Activated CD8-positive, alpha-beta T cell treated with anti-CD3 and anti-CD28 coated beads for 36 hours (primary cell): ENCODE measurements around the gene PTH1R. TPM values are rescaled to one million over a fixed set of nuclear protein-coding genes. Genes with fewer than 3 reads are reported as not detected.

Source experiments
- ATAC-seq: fragments of 200-7000 bp; cut with Tn5 transposase; one replicate; pipeline ENCODE4 v1.10.0; 2021; ENCODE audit warnings: mild to moderate bottlenecking, moderate library complexity
- CTCF ChIA-PET: fragments of 350-600 bp; sonication (Branson Sonifier 250); formaldehyde crosslinking; loops from one replicate; lab custom pipeline; 2021; ENCODE audit warnings: antibody characterized with exemption; lab: Charles Lee
- POLR2A ChIA-PET: fragments of 350-600 bp; sonication (Branson Sonifier 250); formaldehyde crosslinking; loops from one replicate; lab custom pipeline; 2021; ENCODE audit warnings: antibody characterized with exemption; lab: Charles Lee
- DNase-seq: peaks from one replicate; pipeline ENCODE4 v3.0.0-alpha.2; 2020
- H3K27ac Mint-ChIP-seq: one replicate; pipeline ENCODE4 v1.8.0; 2021; ENCODE audit warnings: mild to moderate bottlenecking, mixed read lengths
- H3K27me3 Mint-ChIP-seq: one replicate; pipeline ENCODE4 v1.8.0; 2021; ENCODE audit warnings: mixed read lengths
- H3K36me3 Mint-ChIP-seq: one replicate; pipeline ENCODE4 v1.8.0; 2021; ENCODE audit warnings: low read depth, mixed read lengths
- H3K4me1 Mint-ChIP-seq: one replicate; pipeline ENCODE4 v1.8.0; 2021; ENCODE audit warnings: low read depth, mixed read lengths
- H3K4me3 Mint-ChIP-seq: one replicate; pipeline ENCODE4 v1.8.0; 2021; ENCODE audit warnings: mild to moderate bottlenecking, moderate library complexity, mixed read lengths
- H3K9me3 Mint-ChIP-seq: one replicate; pipeline ENCODE4 v1.8.0; 2021; ENCODE audit warnings: mixed read lengths
- intact Hi-C: fragments of 100-400 bp; cut with micrococcal nuclease; formaldehyde crosslinking; loops from one replicate; pipeline ENCODE4 v1.10.0; 2022
- total RNA-seq, 2 experiments: library from RNA; stranded (reverse); gene quantifications; one replicate each; pipeline ENCODE4 v1.2.3, GENCODE V29; 2021
- TF ChIP-seq, protein P1 (sequence below): fragments of 200-600 bp; IDR thresholded peaks from one replicate; pipeline ENCODE4 v1.8.0; 2022; ENCODE audit warnings: antibody characterized with exemption, mild to moderate bottlenecking

The PTH1R gene
- total RNA-seq, 2 experiments from 2014 or later: not detected

DNA sequence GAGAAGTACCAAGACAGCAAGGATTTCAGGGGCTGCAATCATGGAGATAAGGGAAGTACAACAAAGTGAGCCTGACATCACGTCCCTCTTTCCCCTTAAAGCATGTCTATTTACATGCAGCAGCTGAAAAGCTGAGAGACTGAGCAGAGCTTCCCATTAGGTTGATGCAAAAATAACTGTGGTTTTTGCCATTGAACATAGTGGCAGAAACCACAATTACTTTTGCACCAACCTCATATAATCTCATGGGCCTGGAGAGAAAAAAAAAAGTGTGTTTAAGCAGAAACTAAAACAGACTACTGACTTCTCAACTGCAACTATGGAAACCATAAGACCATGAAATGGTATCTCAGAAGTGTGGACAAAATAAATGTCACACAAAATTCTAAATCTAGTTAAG is 50.8 kb downstream of the PTH1R start:
- Mint-ChIP-seq H3K4me3 (no peak overlapping the region), H3K36me3 (peaks cover 42% of the 10 kb centered on the region), H3K27me3 (no peaks in the 10 kb centered on the region), H3K27ac (peak overlapping the region; percentile 63), H3K4me1 (peaks cover 61% of the 10 kb centered on the region), H3K9me3 (peaks cover 5% of the 10 kb centered on the region)
- ATAC-seq (no peak), DNase-seq (no peak)
- ChIA-PET POLR2A (interaction anchor here (1.1 to 2.1 kb wide), 2 partner anchors 18 to 51 kb away, joined by 3 to 5 read pairs; partner anchors contain the start of gene NBEAL2), CTCF (interaction anchor here (1.2 to 1.5 kb wide), 2 partner anchors 10 to 33 kb away, joined by 3 to 4 read pairs; no protein-coding TSS in a partner anchor)
- TF ChIP-seq, protein P1, sequence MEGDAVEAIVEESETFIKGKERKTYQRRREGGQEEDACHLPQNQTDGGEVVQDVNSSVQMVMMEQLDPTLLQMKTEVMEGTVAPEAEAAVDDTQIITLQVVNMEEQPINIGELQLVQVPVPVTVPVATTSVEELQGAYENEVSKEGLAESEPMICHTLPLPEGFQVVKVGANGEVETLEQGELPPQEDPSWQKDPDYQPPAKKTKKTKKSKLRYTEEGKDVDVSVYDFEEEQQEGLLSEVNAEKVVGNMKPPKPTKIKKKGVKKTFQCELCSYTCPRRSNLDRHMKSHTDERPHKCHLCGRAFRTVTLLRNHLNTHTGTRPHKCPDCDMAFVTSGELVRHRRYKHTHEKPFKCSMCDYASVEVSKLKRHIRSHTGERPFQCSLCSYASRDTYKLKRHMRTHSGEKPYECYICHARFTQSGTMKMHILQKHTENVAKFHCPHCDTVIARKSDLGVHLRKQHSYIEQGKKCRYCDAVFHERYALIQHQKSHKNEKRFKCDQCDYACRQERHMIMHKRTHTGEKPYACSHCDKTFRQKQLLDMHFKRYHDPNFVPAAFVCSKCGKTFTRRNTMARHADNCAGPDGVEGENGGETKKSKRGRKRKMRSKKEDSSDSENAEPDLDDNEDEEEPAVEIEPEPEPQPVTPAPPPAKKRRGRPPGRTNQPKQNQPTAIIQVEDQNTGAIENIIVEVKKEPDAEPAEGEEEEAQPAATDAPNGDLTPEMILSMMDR: no peak
- intact Hi-C loops: no loop called here

DNA sequence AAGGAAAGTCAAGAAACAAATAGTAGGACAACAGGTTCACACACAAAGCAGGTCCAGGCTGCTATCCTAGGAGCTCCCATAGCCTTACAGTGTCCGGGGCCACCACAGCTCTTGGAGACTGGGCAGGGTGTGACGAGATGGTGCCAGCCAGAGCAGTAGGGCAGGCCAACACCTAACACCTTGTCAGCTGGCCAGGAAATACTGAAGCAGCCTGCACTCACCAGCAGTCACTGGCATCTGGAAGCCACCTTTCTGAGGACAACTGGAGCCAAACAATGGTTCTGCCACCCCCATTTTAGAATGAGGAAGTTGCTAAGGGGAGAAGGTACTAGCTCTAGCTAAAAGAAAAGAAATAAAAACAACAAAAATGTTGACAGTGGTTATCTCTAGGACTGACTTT is 51.8 kb downstream of the PTH1R start:
- intact Hi-C loops: no loop called here
- Mint-ChIP-seq H3K4me1 (peaks cover 67% of the 10 kb centered on the region), H3K27ac (peak overlapping the region; percentile 79), H3K9me3 (peaks cover 5% of the 10 kb centered on the region), H3K36me3 (peaks cover 39% of the 10 kb centered on the region), H3K4me3 (no peak overlapping the region), H3K27me3 (no peaks in the 10 kb centered on the region)
- POLR2A ChIA-PET: interaction anchor here (0.7 to 1.7 kb wide), 4 partner anchors 9 to 59 kb away, joined by 3 to 7 read pairs (median 4); no protein-coding TSS in a partner anchor
- TF ChIP-seq, protein P1: no peak
- ATAC-seq (no peak), DNase-seq (no peak)
- CTCF ChIA-PET: interaction anchor here (1.5 kb wide), 1 partner anchor 11 kb away, joined by 4 read pairs; no protein-coding TSS in a partner anchor

DNA sequence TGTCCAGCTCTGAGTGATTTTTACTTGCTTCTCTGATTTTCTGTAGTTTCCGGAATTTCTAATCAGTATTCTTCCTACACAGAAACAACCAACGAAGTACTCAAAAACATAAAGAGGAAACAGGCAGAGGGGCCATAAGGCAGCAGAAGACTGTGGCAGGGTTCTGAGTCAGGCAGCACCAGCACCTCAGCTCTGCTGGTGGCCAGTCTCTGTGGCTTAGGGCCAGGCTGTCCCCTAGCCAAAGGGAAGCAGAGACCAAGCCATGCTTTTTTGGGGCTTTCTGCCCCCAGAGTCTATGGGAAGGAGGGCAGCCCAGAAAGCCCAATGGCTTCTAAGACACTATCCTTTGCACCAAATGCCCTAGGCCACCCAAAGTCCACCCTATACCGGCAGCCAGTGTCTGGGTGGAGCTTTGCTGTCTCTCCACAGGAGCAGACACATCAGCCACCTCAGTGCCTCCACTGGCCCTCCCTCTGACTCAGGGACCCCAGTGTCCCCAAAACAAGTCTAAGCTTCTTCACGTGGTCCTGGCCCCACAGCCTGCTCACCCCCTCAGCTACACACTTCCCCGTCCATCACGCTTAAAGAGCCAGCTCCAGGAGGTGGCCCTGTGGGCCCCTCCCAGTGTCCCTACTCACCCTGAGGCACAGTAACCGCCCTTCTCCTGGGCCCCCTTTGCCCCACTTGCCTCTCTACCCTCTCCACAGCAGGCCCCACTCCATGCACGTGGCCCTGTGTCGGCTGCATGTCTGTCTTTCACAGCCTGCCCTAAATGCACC is 52.8 kb downstream of the PTH1R start:
- POLR2A ChIA-PET: interaction anchor here (0.7 to 1.7 kb wide), 8 partner anchors 8 to 79 kb away, joined by 3 to 8 read pairs (median 4); no protein-coding TSS in a partner anchor
- CTCF ChIA-PET: interaction anchor here (0.8 to 1.0 kb wide), 2 partner anchors 63 to 69 kb away, joined by 3 to 4 read pairs; no protein-coding TSS in a partner anchor
- Mint-ChIP-seq H3K9me3 (peaks cover 5% of the 10 kb centered on the region), H3K27ac (peak overlapping the region; percentile 80), H3K4me1 (peaks cover 76% of the 10 kb centered on the region), H3K36me3 (peaks cover 37% of the 10 kb centered on the region), H3K4me3 (no peak overlapping the region), H3K27me3 (no peaks in the 10 kb centered on the region)
- no peak for DNase-seq
- TF ChIP-seq, protein P1: no peak
- no peak for ATAC-seq
- intact Hi-C loops: no loop called here

DNA sequence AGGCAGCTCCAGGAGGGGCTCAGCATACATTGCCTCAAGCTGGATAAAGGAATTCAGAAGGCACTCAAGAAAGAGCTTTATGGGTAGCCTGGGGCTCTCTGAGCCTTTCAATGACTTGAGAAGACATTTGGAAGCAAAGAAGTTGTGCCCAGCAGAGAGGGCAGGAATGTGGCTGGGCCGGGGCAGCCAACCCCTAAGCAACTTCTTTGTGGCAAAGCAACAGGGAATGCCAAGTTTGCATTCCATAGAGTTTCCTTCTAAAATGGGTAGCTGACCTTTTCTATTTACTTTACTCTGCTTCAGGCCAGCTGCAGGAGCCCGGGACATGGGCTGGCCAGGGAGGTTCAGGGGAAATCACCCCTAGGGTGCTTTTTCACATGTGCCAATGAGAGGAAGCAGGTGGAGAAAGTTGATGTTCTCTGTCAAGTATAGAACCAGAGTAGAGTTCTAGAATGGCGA is 53.5 kb downstream of the PTH1R start:
- ATAC-seq: no peak
- Mint-ChIP-seq H3K27me3 (no peaks in the 10 kb centered on the region), H3K27ac (peak overlapping the region; percentile 80), H3K36me3 (peaks cover 38% of the 10 kb centered on the region), H3K4me1 (peaks cover 80% of the 10 kb centered on the region), H3K9me3 (peaks cover 5% of the 10 kb centered on the region), H3K4me3 (no peak overlapping the region)
- DNase-seq: no peak
- POLR2A ChIA-PET: interaction anchor here (1.0 to 2.4 kb wide), 8 partner anchors 10 to 78 kb away, joined by 3 to 8 read pairs (median 4); no protein-coding TSS in a partner anchor
- TF ChIP-seq, protein P1: no peak
- CTCF ChIA-PET: interaction anchor here (0.8 to 1.0 kb wide), 2 partner anchors 64 to 68 kb away, joined by 3 to 4 read pairs; no protein-coding TSS in a partner anchor
- intact Hi-C loops: no loop called here
